Measurements from ENCODE around the gene KDM4C. TPM values are rescaled to one million over a fixed set of nuclear protein-coding genes. Genes with fewer than 3 reads are reported as not detected.
"Not testable (repeated sequence)": the region's sequence is repeated elsewhere in the genome, so short reads cannot be mapped to it uniquely, and the experiment has no call there.

KDM4C gene
- total RNA-seq, 4 donors from 2014 or later, result 39.0 to 113 (median 43.9) TPM

GRCh38 chr9:7176561-7176960, 418.8 kb downstream of the KDM4C start:
- no peak for TF ChIP-seq POLR2AphosphoS5 (IDR thresholded peaks at IDR 0.05)
- no peak for TF ChIP-seq EP300 (IDR thresholded peaks at IDR 0.05)
- no peak for TF ChIP-seq CTCF (IDR thresholded peaks at IDR 0.05)
- TF ChIP-seq POLR2A (IDR thresholded peaks at IDR 0.05), result no peak
- Histone ChIP-seq H3K27me3 (no peaks in the 10 kb centered on the region), H3K9me3 (no peaks in the 10 kb centered on the region), H3K4me1 (no peaks in the 10 kb centered on the region), H3K36me3 (peaks cover 16% of the 10 kb centered on the region), H3K27ac (no peak overlapping the region), H3K4me3 (no peak overlapping the region)
- no peak for DNase-seq (ENCODE audit: low spot score in 2 of 2)
- 71% methylated on average over 1 of the region's 1 CpG for WGBS

- Histone ChIP-seq H3K9me3 (no peaks in the 10 kb centered on the region), H3K27ac (no peak overlapping the region), H3K27me3 (no peaks in the 10 kb centered on the region), H3K4me1 (no peaks in the 10 kb centered on the region), H3K4me3 (no peak overlapping the region), H3K36me3 (peaks cover 12% of the 10 kb centered on the region)
- WGBS, result 63% methylated on average over 3 of the region's 3 CpGs
- no peak for TF ChIP-seq POLR2A (IDR thresholded peaks at IDR 0.05)
- TF ChIP-seq EP300 (IDR thresholded peaks at IDR 0.05), result no peak
- no peak for TF ChIP-seq CTCF (IDR thresholded peaks at IDR 0.05)
- TF ChIP-seq POLR2AphosphoS5 (IDR thresholded peaks at IDR 0.05), result no peak
- no peak for DNase-seq (ENCODE audit: low spot score in 2 of 2)
These were observed 419.6 kb downstream of the KDM4C start for GRCh38 chr9:7177383-7177782.

GRCh38 chr9:7178729-7179128, 421.0 kb downstream of the KDM4C start:
- no peaks in the 10 kb centered on the region for H3K4me1 ChIP-seq
- H3K27me3 ChIP-seq, result no peaks in the 10 kb centered on the region
- H3K27ac ChIP-seq, result no peak overlapping the region
- TF ChIP-seq POLR2A (IDR thresholded peaks at IDR 0.05) (no peak), CTCF (IDR thresholded peaks at IDR 0.05) (no peak), EP300 (IDR thresholded peaks at IDR 0.05) (no peak), POLR2AphosphoS5 (IDR thresholded peaks at IDR 0.05) (no peak)
- H3K36me3 ChIP-seq, result peaks cover 17% of the 10 kb centered on the region
- DNase-seq (ENCODE audit: low spot score in 2 of 2), result no peak
- 69% methylated on average over 7 of the region's 7 CpGs for WGBS
- no peaks in the 10 kb centered on the region for H3K9me3 ChIP-seq
- H3K4me3 ChIP-seq, result no peak overlapping the region

- H3K27ac ChIP-seq, result no peak overlapping the region
- no peak overlapping the region for H3K4me3 ChIP-seq
- DNase-seq (ENCODE audit: low spot score in 2 of 2), result no peak
- no peaks in the 10 kb centered on the region for H3K27me3 ChIP-seq
- H3K4me1 ChIP-seq, result no peaks in the 10 kb centered on the region
- H3K36me3 ChIP-seq, result peaks cover 17% of the 10 kb centered on the region
- 86% methylated on average over 5 of the region's 5 CpGs for WGBS
- H3K9me3 ChIP-seq, result no peaks in the 10 kb centered on the region
- TF ChIP-seq EP300 (IDR thresholded peaks at IDR 0.05) (no peak), POLR2AphosphoS5 (IDR thresholded peaks at IDR 0.05) (no peak), POLR2A (IDR thresholded peaks at IDR 0.05) (no peak), CTCF (IDR thresholded peaks at IDR 0.05) (no peak)
These were observed 422.5 kb downstream of the KDM4C start for GRCh38 chr9:7180247-7180646.

- not testable (repeated sequence) for H3K9me3 ChIP-seq; DNase-seq (ENCODE audit: low spot score in 2 of 2); H3K27me3 ChIP-seq; H3K4me1 ChIP-seq; H3K27ac ChIP-seq; H3K4me3 ChIP-seq
- H3K36me3 ChIP-seq, result peaks cover 11% of the 10 kb centered on the region
- WGBS, result 75% methylated on average over 7 of the region's 7 CpGs
These were observed 425.4 kb downstream of the KDM4C start for GRCh38 chr9:7183139-7183538.

GRCh38 chr9:7185612-7186011, 427.8 kb downstream of the KDM4C start:
- Histone ChIP-seq H3K4me3 (no peak overlapping the region), H3K36me3 (peaks cover 11% of the 10 kb centered on the region), H3K4me1 (no peaks in the 10 kb centered on the region), H3K9me3 (no peaks in the 10 kb centered on the region), H3K27ac (no peak overlapping the region), H3K27me3 (no peaks in the 10 kb centered on the region)
- no peak for TF ChIP-seq EP300 (IDR thresholded peaks at IDR 0.05)
- TF ChIP-seq POLR2A (IDR thresholded peaks at IDR 0.05), result no peak
- TF ChIP-seq POLR2AphosphoS5 (IDR thresholded peaks at IDR 0.05), result no peak
- no peak for DNase-seq (ENCODE audit: low spot score in 2 of 2)
